HL-60 (cell line): ENCODE measurements around the gene SFPQ.

Experiments used
- DNase-seq, 2 experiments: peaks; one replicate each; pipeline ENCODE4 v3.0.0-alpha.2; 2010 to 2020; ENCODE audit warnings: low read depth in 1 of 2, low spot score in 1 of 2
- H3K27ac ChIP-seq: fragments of 250-450 bp; sonication (Bioruptor Pico); replicated peaks from 2 replicates; pipeline ENCODE4 v1.5.1; 2020; ENCODE audit warnings: mild to moderate bottlenecking, moderate library complexity
- H3K27me3 ChIP-seq: fragments of 250-450 bp; sonication (Bioruptor Pico); 2 replicates; pipeline ENCODE4 v1.5.1; 2021; ENCODE audit warnings: mild to moderate bottlenecking, moderate library complexity; ENCODE audit not compliant: insufficient read depth, poor library complexity, severe bottlenecking
- H3K4me3 ChIP-seq: replicated peaks from 2 replicates; pipeline ENCODE4 v1.5.1; 2011; ENCODE audit warnings: mild to moderate bottlenecking, control low read depth, low read length; ENCODE audit not compliant: insufficient read depth
- GABPA ChIP-seq: IDR thresholded peaks from 2 replicates; pipeline ENCODE4 v1.6.1; 2012; ENCODE audit warnings: low read depth
- POLR2AphosphoS5 ChIP-seq: IDR thresholded peaks from 2 replicates; pipeline ENCODE4 v1.6.1; 2012; ENCODE audit warnings: low read depth
- SPI1 ChIP-seq: IDR thresholded peaks from 2 replicates; pipeline ENCODE4 v1.6.1; 2012; ENCODE audit warnings: low read depth, mild to moderate bottlenecking, borderline replicate concordance
- TF ChIP-seq, protein P1 (sequence below): IDR thresholded peaks from 2 replicates; pipeline ENCODE4 v1.6.1; 2012; ENCODE audit warnings: low read depth; ENCODE audit not compliant: insufficient replicate concordance
- TF ChIP-seq, protein P2 (sequence below): IDR thresholded peaks from one replicate; pipeline ENCODE4 v1.5.1; 2011; ENCODE audit warnings: low read length, control low read depth, inconsistent platforms; ENCODE audit not compliant: insufficient read depth

The SFPQ gene

DNA sequence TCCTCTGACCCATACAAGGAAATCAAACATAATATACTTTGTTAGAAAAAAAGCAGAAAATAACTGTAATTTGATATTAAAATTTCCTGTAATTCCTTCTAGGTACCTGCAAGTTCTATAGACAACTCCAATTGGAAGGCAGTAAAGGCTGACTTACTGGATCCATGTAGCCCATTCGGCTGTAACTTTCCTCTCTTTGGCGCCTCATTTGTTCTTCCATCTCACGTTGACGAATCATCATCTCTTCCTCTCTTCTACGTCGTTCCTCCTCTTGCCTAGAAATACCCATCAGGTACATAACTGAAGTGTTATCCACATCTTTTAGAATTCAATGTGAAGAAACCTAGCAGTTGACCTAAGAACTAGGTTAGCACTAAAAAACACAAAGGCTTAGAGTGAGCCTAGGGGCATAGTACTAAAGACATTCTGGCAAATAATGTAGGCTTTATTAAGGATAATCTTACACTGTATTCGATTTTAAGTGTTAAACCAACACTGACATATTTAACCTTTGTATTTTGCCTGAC is 5.1 kb downstream of the SFPQ start:
- no peak for TF ChIP-seq SPI1
- TF ChIP-seq, protein P1, sequence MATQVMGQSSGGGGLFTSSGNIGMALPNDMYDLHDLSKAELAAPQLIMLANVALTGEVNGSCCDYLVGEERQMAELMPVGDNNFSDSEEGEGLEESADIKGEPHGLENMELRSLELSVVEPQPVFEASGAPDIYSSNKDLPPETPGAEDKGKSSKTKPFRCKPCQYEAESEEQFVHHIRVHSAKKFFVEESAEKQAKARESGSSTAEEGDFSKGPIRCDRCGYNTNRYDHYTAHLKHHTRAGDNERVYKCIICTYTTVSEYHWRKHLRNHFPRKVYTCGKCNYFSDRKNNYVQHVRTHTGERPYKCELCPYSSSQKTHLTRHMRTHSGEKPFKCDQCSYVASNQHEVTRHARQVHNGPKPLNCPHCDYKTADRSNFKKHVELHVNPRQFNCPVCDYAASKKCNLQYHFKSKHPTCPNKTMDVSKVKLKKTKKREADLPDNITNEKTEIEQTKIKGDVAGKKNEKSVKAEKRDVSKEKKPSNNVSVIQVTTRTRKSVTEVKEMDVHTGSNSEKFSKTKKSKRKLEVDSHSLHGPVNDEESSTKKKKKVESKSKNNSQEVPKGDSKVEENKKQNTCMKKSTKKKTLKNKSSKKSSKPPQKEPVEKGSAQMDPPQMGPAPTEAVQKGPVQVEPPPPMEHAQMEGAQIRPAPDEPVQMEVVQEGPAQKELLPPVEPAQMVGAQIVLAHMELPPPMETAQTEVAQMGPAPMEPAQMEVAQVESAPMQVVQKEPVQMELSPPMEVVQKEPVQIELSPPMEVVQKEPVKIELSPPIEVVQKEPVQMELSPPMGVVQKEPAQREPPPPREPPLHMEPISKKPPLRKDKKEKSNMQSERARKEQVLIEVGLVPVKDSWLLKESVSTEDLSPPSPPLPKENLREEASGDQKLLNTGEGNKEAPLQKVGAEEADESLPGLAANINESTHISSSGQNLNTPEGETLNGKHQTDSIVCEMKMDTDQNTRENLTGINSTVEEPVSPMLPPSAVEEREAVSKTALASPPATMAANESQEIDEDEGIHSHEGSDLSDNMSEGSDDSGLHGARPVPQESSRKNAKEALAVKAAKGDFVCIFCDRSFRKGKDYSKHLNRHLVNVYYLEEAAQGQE, result no peak
- Histone ChIP-seq H3K4me3 (no peak overlapping the region), H3K27ac (no peak overlapping the region), H3K27me3 (no peaks in the 10 kb centered on the region)
- DNase-seq, result no peak

DNA sequence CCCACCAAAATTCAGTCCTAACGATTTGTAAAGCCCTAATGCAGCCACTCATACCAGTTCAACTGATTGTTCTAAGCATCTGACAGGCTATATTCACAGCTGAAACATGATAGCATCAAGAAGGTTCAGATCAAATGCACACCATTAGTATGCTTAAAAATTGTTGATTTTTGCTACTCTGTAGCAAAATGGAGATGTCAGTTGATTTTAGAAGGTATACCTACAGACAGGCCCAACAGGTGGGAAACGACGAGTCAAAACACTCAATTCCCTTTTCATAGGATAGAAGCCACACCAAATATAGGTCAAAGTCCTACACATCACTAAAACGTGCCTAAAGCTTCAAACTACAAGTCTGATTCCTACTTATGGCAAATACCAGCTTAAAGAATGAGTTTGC is 6.7 kb downstream of the SFPQ start:
- DNase-seq, result no peak
- H3K27me3 ChIP-seq, result no peaks in the 10 kb centered on the region
- no peak overlapping the region for H3K4me3 ChIP-seq
- TF ChIP-seq SPI1 (no peak), GABPA (no peak), POLR2AphosphoS5 (no peak; the same call in 1 of the 2 replicates)
- TF ChIP-seq, protein P2, sequence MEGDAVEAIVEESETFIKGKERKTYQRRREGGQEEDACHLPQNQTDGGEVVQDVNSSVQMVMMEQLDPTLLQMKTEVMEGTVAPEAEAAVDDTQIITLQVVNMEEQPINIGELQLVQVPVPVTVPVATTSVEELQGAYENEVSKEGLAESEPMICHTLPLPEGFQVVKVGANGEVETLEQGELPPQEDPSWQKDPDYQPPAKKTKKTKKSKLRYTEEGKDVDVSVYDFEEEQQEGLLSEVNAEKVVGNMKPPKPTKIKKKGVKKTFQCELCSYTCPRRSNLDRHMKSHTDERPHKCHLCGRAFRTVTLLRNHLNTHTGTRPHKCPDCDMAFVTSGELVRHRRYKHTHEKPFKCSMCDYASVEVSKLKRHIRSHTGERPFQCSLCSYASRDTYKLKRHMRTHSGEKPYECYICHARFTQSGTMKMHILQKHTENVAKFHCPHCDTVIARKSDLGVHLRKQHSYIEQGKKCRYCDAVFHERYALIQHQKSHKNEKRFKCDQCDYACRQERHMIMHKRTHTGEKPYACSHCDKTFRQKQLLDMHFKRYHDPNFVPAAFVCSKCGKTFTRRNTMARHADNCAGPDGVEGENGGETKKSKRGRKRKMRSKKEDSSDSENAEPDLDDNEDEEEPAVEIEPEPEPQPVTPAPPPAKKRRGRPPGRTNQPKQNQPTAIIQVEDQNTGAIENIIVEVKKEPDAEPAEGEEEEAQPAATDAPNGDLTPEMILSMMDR, result no peak
- TF ChIP-seq, protein P1, result no peak
- no peak overlapping the region for H3K27ac ChIP-seq

DNA sequence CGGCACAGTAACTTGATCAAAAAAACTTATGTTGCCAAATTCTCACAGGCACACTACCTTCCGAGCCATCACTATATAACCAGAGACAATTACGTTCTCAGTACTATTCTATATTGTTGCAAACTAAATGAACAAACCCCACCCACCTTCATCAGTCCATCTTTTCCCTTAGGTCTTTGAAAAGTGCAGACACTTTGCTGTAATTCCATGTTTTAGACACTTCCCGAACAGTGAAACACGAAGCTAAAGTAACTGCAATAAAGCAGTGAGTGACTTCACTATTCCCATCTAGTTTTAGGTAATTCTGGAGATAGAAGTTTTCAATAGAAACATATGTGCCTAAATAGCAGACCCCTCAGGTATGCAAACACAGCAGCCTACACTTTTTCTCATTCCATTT is 7.7 kb downstream of the SFPQ start:
- Histone ChIP-seq H3K4me3 (no peak overlapping the region), H3K27me3 (no peaks in the 10 kb centered on the region), H3K27ac (no peak overlapping the region)
- no peak for DNase-seq
- TF ChIP-seq, protein P2, result no peak
- TF ChIP-seq POLR2AphosphoS5 (no peak), GABPA (no peak), SPI1 (no peak)
- TF ChIP-seq, protein P1, result no peak
